ENCODE measurements around the gene KLHL35.

KLHL35 gene

DNA sequence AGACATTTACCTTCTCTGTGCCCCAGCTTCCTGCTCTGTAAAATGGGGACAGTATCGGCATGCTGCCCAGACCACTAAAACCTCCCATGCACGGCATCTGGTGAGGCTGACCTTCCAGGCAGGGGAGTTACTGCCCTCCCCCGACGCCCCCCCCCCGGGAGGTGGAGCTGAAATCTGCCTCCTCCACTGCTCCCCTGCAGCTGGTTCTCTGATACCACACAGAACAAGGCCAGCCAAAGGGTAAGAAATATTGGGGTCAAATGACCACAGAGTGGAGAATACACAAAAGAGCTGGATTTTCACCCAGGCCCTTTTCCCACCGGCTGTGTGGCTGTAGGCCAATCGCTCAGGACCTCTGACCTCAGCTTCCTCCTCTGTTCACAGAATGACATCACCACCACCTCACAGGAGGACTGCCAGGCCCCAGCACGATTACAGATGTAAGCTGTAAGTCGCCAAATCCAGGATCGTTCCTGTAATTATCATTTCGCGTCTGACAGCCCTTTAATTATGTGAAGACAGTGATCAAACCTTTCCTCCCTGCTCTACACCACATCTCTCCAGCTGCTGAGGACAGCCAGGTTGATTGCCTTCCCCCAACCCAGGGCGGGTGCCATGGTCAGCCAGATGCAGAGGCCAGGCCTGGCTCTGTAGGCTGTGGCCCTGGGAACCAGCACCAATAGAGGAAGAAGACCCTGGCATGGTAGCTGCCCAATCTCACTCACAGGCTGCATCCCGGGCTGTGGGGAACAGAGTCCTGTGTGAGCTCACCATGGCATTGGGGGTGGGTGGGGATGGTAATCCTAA is 35.7 kb upstream of the KLHL35 start:
- no peak for DNase-seq (ENCODE audit: low read depth in 2 of 2)

DNA sequence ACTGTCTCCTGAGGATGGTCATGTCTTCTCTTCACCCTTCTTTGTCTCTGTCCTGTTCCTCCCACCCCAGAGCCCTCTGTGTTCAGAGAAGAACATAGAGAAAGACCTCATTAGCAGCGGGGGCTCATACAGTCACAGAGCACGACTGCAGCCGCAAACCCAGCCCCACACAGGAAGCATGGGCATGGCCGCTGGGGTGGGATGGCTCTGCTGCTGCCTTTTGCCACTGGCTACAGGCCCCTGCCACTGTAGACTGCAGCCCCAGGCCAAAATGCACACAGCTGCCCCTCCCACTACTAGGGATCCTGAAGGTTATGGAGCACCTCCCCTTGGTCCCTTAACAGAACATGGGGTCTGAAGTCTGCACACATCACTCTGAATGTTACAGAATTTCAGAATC is 34.9 kb upstream of the KLHL35 start:
- no peak for DNase-seq (ENCODE audit: low read depth in 2 of 2)

DNA sequence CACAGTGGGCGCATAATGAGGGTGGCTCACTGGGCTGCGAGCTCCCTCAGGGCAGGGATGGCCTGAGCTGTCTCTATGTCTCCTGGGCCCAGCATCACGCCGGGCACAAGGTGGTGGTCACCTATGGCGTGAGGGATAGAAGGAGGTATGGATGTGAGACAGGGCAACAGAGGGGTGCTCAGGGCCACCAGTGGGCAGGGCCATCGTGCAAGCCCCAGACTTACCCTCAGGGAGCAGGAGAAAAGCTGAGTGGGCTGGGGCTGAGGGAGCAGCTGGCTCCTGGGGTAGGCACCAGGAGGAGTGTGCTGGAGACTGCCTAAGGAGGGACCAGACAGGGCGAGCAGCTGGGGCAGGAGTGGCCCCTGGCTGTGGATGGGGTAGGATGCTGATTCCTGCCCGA is 34.3 kb upstream of the KLHL35 start:
- DNase-seq (ENCODE audit: low read depth in 2 of 2): no peak

DNA sequence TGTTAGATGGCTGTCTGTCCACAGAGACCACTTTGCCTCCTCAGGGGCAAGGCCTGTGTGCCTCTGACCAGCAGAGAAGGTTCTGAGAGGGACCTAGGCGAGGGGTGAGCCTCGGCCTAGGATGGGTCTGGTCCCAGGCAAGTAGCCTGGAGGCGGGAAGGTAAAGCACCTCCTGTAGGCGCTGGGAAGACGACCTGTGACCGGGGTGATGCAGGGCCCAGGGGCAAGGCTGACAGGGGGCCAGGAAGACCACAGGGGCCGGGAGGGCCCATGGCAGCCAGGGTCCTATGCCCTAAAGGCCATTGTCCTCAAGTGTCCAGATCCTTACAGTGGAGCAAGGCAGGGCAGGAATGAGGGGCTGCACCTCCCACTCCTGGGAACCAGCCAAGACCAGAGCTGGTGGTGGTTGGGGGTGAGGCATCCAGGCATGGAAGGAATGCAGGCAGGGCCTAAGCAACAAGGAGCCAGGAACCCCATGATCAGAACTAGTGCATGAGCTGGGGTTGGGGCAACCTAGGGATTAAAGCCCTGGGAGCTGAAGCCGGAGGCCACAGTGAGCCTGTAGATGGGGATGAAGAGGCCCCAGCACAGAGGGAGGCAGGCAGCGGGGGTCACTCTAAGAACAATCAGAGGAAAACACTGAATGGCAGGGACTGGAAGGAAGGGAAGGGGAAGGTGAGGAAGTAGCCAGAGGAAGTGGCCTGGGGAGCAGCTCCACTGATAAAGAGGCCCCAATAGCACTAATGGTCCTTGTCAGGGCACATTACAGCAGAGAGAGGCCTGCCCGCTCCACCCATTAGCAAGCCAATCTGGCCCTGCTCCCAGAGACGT is 32.9 kb upstream of the KLHL35 start:
- DNase-seq (ENCODE audit: low read depth in 2 of 2): no peak

DNA sequence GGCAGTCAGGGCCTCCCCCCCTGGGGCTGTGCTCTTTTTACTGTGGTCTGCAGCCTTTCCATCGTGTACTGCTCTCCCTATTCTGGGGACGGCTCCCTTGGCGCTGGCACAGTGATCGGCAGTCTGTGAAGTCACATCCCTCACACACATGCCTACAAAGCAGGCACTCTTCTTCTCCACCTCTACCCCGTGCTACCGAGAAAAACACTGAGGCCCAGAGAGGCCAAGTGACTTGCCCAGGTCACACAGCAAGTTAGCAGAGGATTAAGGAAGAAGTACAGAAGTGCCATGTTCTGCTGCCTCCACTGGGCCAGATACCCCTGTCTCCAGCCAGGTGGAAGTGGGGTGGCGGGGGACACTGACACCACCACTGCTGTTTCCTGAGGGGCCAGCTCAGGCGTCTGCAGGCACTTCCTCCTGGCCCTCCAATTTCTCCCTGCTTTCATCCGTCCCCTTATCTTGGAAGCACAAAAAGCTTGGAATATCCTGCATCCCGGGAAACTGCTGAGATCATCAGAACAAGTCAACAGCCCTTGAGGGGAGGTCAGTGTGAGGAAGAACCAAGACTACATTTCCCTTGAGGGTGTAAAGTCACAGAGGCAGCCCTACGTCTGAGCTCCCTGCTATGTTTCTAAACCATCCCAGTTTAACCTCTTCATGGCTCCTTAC is 30.2 kb upstream of the KLHL35 start:
- DNase-seq (ENCODE audit: low read depth in 2 of 2): no peak

DNA sequence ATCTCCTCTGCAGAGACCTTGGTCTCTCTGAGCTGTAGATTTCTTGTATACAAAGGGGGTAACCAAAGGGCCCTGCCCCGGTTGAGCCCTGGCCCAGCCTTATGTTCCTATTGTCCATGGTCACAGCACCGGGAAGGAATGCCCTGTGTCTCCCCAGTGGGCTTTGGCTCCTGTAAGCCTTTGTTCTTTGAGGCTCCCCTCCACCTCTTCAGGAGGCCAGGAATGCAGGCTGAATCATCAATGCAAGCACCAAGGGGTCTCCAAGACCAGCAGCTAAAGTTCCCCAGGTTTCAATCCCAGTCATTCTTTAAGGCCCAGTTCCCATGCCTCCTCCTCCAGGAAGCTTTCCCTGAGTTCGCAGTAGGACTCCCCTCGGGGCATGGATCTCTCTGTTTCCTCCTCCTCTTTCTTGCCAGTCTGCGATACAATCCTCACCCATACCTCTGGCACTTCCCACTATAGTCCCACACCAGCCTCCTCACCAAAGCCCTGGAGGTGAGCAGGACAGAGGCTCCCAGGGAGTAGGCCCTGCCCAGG is 29.2 kb upstream of the KLHL35 start:
- DNase-seq (ENCODE audit: low read depth in 2 of 2): no peak

DNA sequence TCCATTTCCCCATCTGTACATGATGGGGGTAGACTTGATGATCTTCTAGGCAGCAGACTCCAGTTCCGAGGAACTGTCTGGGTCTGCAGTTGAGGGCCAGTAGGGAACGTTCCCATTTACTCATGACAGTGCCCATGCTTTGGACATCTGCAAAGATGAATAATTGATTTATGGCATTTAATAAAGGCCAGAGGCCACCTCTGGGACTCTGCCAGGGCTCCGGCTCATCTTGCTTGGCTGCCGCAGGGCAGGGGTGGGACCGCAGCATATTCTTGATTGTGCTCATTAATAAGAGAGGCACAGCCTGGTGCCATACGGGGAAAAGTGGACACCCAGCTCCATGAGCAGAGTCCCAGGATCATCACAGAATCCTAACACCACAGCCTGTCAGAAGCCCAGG is 28.1 kb upstream of the KLHL35 start:
- DNase-seq (ENCODE audit: low read depth in 2 of 2): no peak

DNA sequence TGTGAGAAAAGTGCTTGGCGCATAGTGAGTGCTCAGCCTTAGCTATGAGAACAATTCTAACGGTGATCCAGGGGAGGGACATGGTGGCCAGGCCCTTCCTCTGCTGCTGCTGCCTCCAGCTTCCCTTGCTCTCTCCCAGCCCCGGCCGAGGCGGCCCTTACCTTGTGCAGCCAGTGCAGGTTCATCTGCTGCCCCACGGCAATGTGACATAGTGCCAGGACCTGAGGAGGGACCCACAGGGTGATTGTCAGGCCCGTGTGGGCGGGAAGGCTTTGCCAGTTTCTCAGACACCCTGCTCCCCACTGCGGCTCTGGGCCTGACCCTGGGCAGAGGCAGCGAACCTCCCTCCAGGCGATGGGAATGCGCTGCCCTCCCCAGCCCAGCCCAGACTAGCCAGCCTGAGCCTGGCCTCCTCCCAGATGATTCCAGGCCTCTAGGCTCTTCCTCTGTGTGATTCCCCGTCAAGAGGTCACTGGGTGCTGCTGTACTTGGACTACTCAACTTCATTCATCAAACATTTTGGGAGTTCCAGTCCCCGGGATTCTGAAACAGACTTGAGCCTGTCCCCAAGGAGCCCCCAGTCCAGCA is 23.7 kb upstream of the KLHL35 start:
- DNase-seq (ENCODE audit: low read depth in 2 of 2): no peak

DNA sequence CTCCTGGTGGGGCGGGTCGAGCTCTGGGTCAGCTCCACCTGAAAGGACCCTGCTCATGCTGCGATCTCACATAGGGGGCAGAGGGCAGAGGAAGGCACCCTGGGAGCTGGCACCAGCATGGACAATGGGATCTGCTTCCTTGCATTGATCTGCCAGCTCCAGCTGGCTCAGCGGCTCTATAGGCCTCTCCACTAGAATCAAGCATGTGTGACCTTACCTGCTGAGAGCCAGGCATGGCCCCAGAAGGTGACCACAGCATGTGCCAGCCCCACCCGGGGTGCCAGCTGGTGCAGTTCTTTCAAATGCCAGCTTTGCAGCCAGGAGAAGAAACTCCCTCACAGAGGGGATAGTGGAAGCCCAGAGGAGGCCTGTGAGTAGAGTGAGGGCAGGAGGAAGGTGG is 22.0 kb upstream of the KLHL35 start:
- no peak for DNase-seq (ENCODE audit: low read depth in 2 of 2)

DNA sequence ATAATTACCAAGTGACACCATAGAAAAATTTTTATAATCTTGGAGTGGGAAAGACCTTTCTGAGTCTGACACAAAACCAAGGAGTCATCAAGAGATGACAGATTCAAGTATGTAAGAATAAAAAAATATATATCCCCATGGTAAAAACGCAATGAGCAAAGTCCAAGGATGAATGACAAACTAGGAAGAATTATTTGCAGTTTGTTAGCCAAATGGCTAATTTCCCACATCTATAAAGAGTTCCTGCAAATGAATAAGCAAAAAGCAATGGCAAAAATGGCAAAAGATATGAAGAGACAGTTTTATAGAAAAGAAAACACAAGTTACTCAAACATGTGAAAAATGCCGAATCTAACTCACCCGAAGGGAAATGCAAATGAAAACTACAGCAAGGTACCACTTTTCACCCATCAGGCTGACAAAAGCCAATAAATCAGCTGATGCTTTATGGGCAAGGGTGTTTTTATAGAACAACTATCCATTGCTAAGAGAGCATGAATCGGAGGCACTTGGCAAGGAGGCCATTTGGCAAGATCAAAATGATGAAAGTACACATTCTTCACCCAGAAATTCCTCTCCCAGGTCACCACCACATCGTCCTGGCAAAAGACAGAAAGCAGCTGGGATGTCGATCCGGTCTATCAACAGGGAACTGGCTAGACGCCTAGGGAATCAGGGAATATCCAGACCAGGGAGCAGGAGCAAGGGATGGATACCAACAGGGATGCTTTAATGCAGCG is 21.1 kb upstream of the KLHL35 start:
- no peak for DNase-seq (ENCODE audit: low read depth in 2 of 2)

DNA sequence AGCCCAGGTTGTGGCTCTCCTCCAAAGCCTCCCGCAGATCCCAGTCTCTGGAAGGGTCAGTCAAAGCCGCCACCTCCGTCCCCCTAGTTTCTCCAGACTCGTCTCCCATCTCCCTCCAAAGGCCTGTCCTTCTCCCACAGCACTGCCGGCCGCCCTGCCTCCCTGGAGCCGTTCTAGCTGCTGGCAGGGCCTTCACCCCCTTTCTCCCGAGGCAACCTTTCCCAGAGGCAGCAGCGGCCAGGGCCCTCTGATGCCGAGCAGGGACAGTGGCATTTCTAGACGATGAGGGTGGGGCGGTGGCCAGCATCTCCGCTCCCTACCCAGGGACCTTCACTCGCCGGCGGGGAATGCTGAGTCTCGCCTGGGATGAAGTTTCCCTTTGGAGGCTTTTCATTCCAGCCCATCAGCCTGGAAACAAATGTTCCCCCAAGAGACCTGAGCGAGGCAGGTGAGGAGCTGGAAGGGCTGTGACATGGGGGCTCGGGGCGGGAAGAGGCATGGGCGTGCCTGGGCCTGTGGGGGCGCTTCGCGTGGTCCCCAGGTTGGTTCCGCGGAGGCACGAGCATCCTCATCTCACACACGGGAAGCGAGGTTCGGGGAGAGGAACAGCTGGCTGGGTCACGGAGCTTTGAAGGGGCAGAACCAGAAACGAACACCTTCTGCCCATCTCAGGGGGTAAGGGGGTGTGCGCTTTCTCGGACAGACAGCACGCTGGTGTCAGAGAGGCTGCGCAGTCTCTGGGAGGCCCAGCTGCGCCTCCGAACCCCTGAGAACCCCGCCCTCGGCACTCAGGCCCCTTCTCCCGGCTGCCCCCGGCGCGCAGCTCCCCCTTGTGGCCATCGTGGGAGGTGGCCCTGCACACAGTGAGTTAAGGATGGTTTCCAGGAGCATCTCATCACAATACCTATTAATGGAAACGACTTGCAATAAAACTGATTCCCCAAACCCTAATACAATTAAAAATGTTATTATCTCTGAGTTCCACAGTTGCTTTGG is 18.1 kb upstream of the KLHL35 start:
- no peak for DNase-seq (ENCODE audit: low read depth in 2 of 2)

DNA sequence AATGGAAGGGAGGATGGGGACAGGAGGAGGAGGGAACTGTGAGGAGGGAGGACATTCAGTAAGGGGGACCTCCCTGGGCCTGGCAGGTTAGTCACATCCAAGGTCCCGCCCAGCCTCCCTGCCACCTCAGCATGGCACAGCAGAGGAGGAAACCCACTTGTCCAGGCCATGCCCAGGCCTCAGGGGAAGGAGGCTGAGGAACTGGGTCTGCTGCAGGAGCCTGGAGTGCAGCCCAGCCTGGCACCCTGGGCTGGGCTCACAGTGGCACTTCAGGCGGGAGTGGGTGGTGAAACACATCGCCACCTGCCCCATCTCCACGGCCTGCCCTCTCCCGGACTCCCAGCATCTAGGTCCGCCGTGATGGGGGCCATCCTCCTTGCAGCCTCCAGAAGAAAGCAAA is 17.2 kb upstream of the KLHL35 start:
- DNase-seq (ENCODE audit: low read depth in 2 of 2): no peak

DNA sequence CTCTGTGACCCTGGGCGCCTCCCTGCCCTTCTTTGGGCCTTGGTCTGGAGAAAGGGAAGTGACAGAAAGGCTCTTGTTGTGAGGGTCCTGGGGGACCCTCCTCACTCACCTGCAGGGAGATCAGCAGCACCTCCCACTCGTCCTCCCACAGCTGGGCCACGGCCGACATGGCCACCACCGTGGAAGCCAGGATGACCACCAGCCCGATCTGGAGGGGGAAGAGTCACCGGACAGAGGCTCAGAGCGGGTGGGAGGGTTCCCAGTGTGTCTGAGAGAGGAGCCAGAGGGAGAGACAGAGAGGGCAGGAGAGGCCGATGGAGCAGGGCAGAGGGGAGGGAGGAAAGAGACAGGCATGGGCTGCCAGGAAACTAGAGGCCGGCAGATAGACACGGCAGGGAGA is 16.8 kb upstream of the KLHL35 start:
- DNase-seq (ENCODE audit: low read depth in 2 of 2): no peak

DNA sequence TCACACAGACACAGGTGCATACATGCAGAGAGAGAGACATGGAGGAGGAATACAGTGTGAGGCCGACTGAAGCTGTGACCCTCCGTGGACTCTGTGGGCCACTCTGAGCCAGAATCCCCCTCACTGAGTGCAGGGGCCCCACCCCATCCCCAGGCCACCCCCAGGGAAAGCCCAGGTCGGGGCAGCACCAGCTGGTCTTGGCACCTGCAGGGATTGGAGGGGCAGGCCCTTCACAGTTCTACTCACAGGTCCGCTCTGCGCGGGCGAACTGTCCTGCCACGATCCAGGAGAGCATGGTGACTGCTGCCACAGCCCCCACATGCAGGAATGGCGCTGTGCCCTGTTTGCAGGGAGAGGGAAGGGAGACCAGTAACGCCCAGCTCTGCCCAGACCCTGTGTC is 16.3 kb upstream of the KLHL35 start:
- DNase-seq (ENCODE audit: low read depth in 2 of 2): no peak

DNA sequence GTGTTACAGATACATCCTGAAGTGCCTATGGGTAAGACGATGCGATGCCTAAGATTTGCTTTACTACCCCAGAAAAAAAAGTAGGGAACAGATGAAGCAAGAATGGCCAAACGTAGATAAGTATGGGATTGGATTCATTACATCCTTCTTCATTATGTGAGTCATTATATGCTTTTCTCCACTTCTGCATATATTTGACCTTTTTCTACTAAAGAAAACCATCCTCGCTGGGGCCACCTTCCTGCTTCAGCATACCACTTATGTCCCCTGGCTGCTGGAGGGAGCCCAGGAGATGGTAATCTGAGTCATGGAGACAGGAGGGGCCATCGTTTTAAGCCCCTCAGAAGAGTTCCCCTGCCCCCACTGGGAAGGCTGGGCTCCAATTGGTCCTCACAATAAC is 14.4 kb upstream of the KLHL35 start:
- DNase-seq (ENCODE audit: low read depth in 2 of 2): no peak

DNA sequence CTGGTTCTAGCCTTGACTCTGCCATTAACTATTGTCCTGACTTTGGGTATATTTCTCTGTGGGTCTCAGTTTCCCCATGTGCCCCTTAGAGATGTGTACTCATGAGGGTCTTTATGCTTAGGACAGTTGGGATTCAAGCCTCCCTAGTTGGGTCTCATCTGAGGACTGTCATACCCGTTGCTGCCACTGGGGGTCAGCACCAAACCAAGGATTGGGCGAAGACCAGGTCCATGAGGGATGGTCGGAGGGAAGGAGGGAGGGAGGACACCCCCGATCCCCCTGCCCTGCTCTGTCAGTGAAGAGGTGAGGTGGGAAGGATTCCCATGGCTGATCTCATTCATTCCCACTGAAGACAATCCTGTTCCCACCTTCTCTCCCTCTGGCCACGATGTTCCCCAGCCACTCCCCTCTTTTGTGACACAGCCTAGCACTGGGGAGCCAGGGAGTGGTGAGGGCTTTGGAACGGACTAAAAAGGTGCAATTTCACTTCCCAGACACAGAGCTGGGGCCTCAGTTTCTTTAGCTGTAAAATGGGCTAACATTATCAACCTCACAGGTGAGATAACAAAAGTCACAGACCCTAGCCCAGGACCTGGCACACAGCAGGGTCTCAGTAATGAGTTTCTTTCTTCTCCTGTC is 12.4 kb upstream of the KLHL35 start:
- DNase-seq (ENCODE audit: low read depth in 2 of 2): peak; percentile 43 to 73

DNA sequence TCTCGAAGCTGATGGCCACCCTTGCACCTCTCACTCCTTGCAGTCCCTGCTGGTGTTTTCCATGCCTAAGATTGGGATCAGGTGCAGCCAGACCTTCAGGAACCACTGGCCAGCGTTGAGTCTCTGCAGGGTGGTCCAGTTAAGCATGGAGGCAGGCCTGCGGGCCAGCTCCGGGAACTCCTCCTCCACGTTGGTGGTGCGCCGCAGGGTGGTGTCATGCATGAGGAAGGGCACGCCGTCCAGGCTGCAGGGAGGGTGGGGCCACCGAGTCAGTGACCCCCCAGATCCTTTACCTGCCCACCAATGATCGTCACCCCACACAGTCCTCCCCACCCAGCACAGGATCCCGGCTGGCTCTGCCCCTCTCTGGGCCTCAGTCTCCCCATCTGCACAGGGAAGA is 10.0 kb upstream of the KLHL35 start:
- DNase-seq (ENCODE audit: low read depth in 2 of 2): no peak

DNA sequence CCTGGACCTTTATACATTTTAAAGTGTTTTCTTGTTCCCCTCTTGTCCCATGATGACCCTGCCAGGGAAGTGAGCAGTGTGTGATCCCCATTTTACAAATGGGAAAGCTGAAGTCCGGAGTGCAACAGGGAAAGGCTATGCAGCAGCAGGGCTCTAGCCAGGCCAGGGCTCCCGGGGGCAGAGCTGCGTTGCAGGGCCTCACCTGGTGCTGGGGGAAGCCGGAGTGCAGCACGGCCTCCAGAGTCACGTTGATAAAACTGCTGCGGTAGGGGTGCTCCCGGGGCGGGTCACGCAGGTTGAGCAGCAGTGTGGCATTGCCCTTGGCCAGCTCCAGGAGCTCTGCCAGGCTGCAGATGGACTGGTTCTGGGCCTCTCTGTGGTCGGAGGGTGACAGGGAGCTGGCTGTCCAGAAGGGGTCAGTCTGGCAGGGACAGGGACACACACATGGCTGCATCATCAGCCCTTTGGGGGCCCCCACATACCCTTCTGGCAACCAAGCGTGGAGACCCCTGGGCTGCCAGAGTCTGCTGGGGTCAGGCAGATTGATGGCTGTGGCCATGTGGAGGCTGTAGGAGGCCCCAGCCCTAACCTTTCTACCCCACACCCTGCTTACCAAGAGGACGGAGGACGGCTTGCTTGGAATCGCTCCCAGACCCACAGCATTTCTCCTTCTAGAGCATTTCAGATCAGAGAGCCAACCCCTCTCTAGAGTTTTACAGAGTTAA is 9.3 kb upstream of the KLHL35 start:
- no peak for DNase-seq (ENCODE audit: low read depth in 2 of 2)

DNA sequence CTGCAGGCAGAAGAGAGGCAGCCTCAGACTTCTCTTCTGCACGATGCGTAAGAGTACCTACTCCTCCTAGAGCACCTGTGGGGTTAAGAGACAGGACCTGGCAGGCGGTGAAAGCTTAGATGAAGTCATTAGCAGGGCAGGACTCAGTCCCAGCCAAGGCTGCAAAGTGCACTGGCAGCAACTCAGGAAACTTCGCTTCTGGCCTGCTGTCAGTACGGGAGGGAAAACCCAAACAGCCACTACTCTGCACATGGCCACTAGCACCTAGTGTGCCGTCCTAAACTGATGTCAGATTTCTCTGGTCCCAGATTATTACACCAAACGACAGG is 8.8 kb upstream of the KLHL35 start:
- DNase-seq (ENCODE audit: low read depth in 2 of 2): no peak

Data from stimulated activated CD4-positive, alpha-beta T cell treated with anti-CD3 and anti-CD28 coated beads, Interleukin-1b, Interleukin-23, amount 100 ng/mL, for 1 hour (primary cell).